Measurements from ENCODE around the gene UBE2R2.
"Not testable (repeated sequence)": the region's sequence is repeated elsewhere in the genome, so short reads cannot be mapped to it uniquely, and the experiment has no call there.

UBE2R2 gene

GRCh38 chr9:33816327-33817252 is at the start of gene UBE2R2:
UBE2R2 (plus strand) TSS chr9:33817160; CDS start chr9:33817758, 598 bp downstream.
- Mint-ChIP-seq H3K36me3 (peaks cover 3% of the 10 kb centered on the region), H3K4me3 (peak within 1 kb of the TSS; percentile 98), H3K9me3 (no peaks in the 10 kb centered on the region), H3K4me1 (peaks cover 55% of the 10 kb centered on the region), H3K27ac (peak within 1 kb of the TSS; percentile 95), H3K27me3 (no peaks in the 10 kb centered on the region)

GRCh38 chr9:33770156-33770880 is 46.6 kb upstream of the UBE2R2 start:
- H3K9me3 Mint-ChIP-seq, H3K27me3 Mint-ChIP-seq, H3K27ac Mint-ChIP-seq, H3K4me3 Mint-ChIP-seq, H3K36me3 Mint-ChIP-seq, H3K4me1 Mint-ChIP-seq: not testable (repeated sequence)

GRCh38 chr9:33773135-33773534 is 43.8 kb upstream of the UBE2R2 start:
- H3K27me3 Mint-ChIP-seq, H3K4me3 Mint-ChIP-seq, H3K27ac Mint-ChIP-seq, H3K4me1 Mint-ChIP-seq, H3K36me3 Mint-ChIP-seq, H3K9me3 Mint-ChIP-seq: not testable (repeated sequence)

- not testable (repeated sequence) for H3K27me3 Mint-ChIP-seq, H3K4me3 Mint-ChIP-seq
Measured at GRCh38 chr9:33774074-33774659, 42.8 kb upstream of the UBE2R2 start.

GRCh38 chr9:33776578-33776977 is 40.4 kb upstream of the UBE2R2 start:
- Mint-ChIP-seq H3K4me1 (peaks cover 9% of the 10 kb centered on the region), H3K36me3 (no peaks in the 10 kb centered on the region), H3K9me3 (no peaks in the 10 kb centered on the region), H3K27me3 (peaks cover 6% of the 10 kb centered on the region), H3K27ac (no peak overlapping the region), H3K4me3 (no peak overlapping the region)

More at GRCh38 chr9:33774074-33774659, 42.8 kb upstream of the UBE2R2 start:
- H3K36me3 Mint-ChIP-seq, H3K9me3 Mint-ChIP-seq, H3K4me1 Mint-ChIP-seq, H3K27ac Mint-ChIP-seq: not testable (repeated sequence)

- Mint-ChIP-seq H3K36me3 (no peaks in the 10 kb centered on the region), H3K27ac (no peak overlapping the region), H3K4me1 (peaks cover 9% of the 10 kb centered on the region), H3K9me3 (no peaks in the 10 kb centered on the region), H3K27me3 (peaks cover 3% of the 10 kb centered on the region), H3K4me3 (no peak overlapping the region)
Measured at GRCh38 chr9:33778700-33779351, 38.1 kb upstream of the UBE2R2 start.

- H3K4me1 Mint-ChIP-seq = peaks cover 9% of the 10 kb centered on the region
- H3K27me3 Mint-ChIP-seq = peaks cover 3% of the 10 kb centered on the region
- H3K36me3 Mint-ChIP-seq = no peaks in the 10 kb centered on the region
- H3K9me3 Mint-ChIP-seq = no peaks in the 10 kb centered on the region
- H3K4me3 Mint-ChIP-seq = no peak overlapping the region
- no peak overlapping the region for H3K27ac Mint-ChIP-seq
Measured at GRCh38 chr9:33780276-33780675, 36.7 kb upstream of the UBE2R2 start.

- no peaks in the 10 kb centered on the region for H3K9me3 Mint-ChIP-seq
- no peak overlapping the region for H3K27ac Mint-ChIP-seq
- no peaks in the 10 kb centered on the region for H3K36me3 Mint-ChIP-seq
- peaks cover 3% of the 10 kb centered on the region for H3K27me3 Mint-ChIP-seq
- no peak overlapping the region for H3K4me3 Mint-ChIP-seq
- H3K4me1 Mint-ChIP-seq = peaks cover 4% of the 10 kb centered on the region
Measured at GRCh38 chr9:33781736-33782135, 35.2 kb upstream of the UBE2R2 start.

- Mint-ChIP-seq H3K4me1 (peaks cover 4% of the 10 kb centered on the region), H3K27me3 (peaks cover 3% of the 10 kb centered on the region), H3K9me3 (no peaks in the 10 kb centered on the region), H3K27ac (no peak overlapping the region), H3K4me3 (no peak overlapping the region), H3K36me3 (no peaks in the 10 kb centered on the region)
Measured at GRCh38 chr9:33782395-33783152, 34.4 kb upstream of the UBE2R2 start.

- Mint-ChIP-seq H3K27ac (no peak overlapping the region), H3K27me3 (no peaks in the 10 kb centered on the region), H3K36me3 (no peaks in the 10 kb centered on the region), H3K4me1 (no peaks in the 10 kb centered on the region), H3K4me3 (no peak overlapping the region), H3K9me3 (no peaks in the 10 kb centered on the region)
Measured at GRCh38 chr9:33785914-33786313, 31.0 kb upstream of the UBE2R2 start.

GRCh38 chr9:33786681-33787080 is 30.3 kb upstream of the UBE2R2 start:
- no peaks in the 10 kb centered on the region for H3K9me3 Mint-ChIP-seq
- H3K4me1 Mint-ChIP-seq = no peaks in the 10 kb centered on the region
- H3K27me3 Mint-ChIP-seq = no peaks in the 10 kb centered on the region
- no peak overlapping the region for H3K27ac Mint-ChIP-seq
- H3K4me3 Mint-ChIP-seq = no peak overlapping the region
- H3K36me3 Mint-ChIP-seq = no peaks in the 10 kb centered on the region

GRCh38 chr9:33787839-33788238 is 29.1 kb upstream of the UBE2R2 start:
- H3K36me3 Mint-ChIP-seq = no peaks in the 10 kb centered on the region
- no peaks in the 10 kb centered on the region for H3K27me3 Mint-ChIP-seq
- H3K27ac Mint-ChIP-seq = no peak overlapping the region
- no peak overlapping the region for H3K4me3 Mint-ChIP-seq
- H3K4me1 Mint-ChIP-seq = no peaks in the 10 kb centered on the region
- no peaks in the 10 kb centered on the region for H3K9me3 Mint-ChIP-seq

GRCh38 chr9:33789429-33789828 is 27.5 kb upstream of the UBE2R2 start:
- not testable (repeated sequence) for H3K4me3 Mint-ChIP-seq, H3K27ac Mint-ChIP-seq, H3K4me1 Mint-ChIP-seq, H3K9me3 Mint-ChIP-seq, H3K27me3 Mint-ChIP-seq, H3K36me3 Mint-ChIP-seq

GRCh38 chr9:33791117-33791516 is 25.8 kb upstream of the UBE2R2 start:
- Mint-ChIP-seq H3K27me3 (no peaks in the 10 kb centered on the region), H3K9me3 (no peaks in the 10 kb centered on the region), H3K27ac (no peak overlapping the region), H3K4me3 (no peak overlapping the region), H3K4me1 (no peaks in the 10 kb centered on the region), H3K36me3 (peaks cover 3% of the 10 kb centered on the region)

GRCh38 chr9:33793496-33793895 is 23.5 kb upstream of the UBE2R2 start:
- H3K9me3 Mint-ChIP-seq, H3K4me3 Mint-ChIP-seq, H3K27me3 Mint-ChIP-seq, H3K4me1 Mint-ChIP-seq, H3K36me3 Mint-ChIP-seq, H3K27ac Mint-ChIP-seq: not testable (repeated sequence)
